GM12878 (cell line): ENCODE data around the gene CTXN1. TPM values are rescaled to one million over a fixed set of nuclear protein-coding genes. Genes with fewer than 3 reads are reported as not detected.

ENCODE experiments used
- ATAC-seq: fragments of 200-7000 bp; cut with Tn5 transposase; 3 replicates; pipeline ENCODE4 v1.9.1; 2020; ENCODE audit warnings: mild to moderate bottlenecking, moderate library complexity
- BruUV-seq: library from RNA; stranded (reverse); fragments of 400-500 nt; replicated peaks from 2 replicates; lab custom pipeline; 2021; lab: Mats Ljungman, UMichigan
- CTCF ChIA-PET: fragments of 300-600 bp; sonication (Branson Sonifier 250); formaldehyde crosslinking; extraction: SDS; loops from one replicate; lab custom pipeline; 2021; ENCODE audit warnings: inconsistent platforms; lab: Yijun Ruan, JAX
- POLR2A ChIA-PET: fragments of 350-600 bp; formaldehyde crosslinking; extraction: SDS; loops from one replicate; lab custom pipeline; 2021; ENCODE audit warnings: inconsistent platforms; lab: Charles Lee
- RAD21 ChIA-PET: fragments of 300-600 bp; sonication (Branson Sonifier 250); formaldehyde crosslinking; loops from one replicate; lab custom pipeline; 2023; ENCODE audit warnings: antibody characterized with exemption; ENCODE audit not compliant: unreplicated experiment; lab: Charles Lee
- SMC1A ChIA-PET: fragments of 300-600 bp; sonication (Branson Sonifier 250); formaldehyde crosslinking; loops from one replicate; lab custom pipeline; 2023; ENCODE audit not compliant: unreplicated experiment, uncharacterized antibody; lab: Charles Lee
- DNase-seq: peaks from one replicate; pipeline ENCODE4 v3.0.0-alpha.2; 2011; ENCODE audit warnings: low read depth, low spot score
- FAIRE-seq: peaks from 3 replicates; lab custom pipeline; 2011; peaks lifted over from hg19 to GRCh38; lab: Jason Lieb, UNC
- H2AFZ ChIP-seq: 2 replicates; pipeline ENCODE4 v1.6.0; 2011; ENCODE audit warnings: low read depth, low read length, control low read depth; ENCODE audit not compliant: control insufficient read depth
- H3K27ac ChIP-seq: 2 replicates; pipeline ENCODE4 v1.5.1; 2011; ENCODE audit warnings: control low read depth; ENCODE audit not compliant: control insufficient read depth, insufficient read depth
- H3K27me3 ChIP-seq, 2 experiments: replicated peaks in 1 of 2; 2 replicates each; pipeline versions ENCODE4 v1.6.0 to v1.6.1; 2011; ENCODE audit warnings: low read length in 1 of 2; ENCODE audit not compliant: control insufficient read depth in 2 of 2, insufficient read depth in 2 of 2
- H3K36me3 ChIP-seq, 2 experiments: 2 replicates each; pipeline ENCODE4 v1.5.1; 2011; ENCODE audit warnings: low read length in 1 of 2; ENCODE audit not compliant: control insufficient read depth in 2 of 2, insufficient read depth in 2 of 2
- H3K4me1 ChIP-seq: 2 replicates; pipeline ENCODE4 v1.6.1; 2011; ENCODE audit warnings: mild to moderate bottlenecking, low read length, moderate library complexity, mixed read lengths; ENCODE audit not compliant: control insufficient read depth, insufficient read depth
- H3K4me2 ChIP-seq: 2 replicates; pipeline ENCODE4 v1.6.0; 2011; ENCODE audit warnings: control low read depth; ENCODE audit not compliant: control insufficient read depth, insufficient read depth
- H3K4me3 ChIP-seq: fragments of 200-600 bp; sonication (generic); 2 replicates; pipeline ENCODE4 v1.5.1; 2016
- H3K79me2 ChIP-seq: 2 replicates; pipeline ENCODE4 v1.6.0; 2011; ENCODE audit warnings: low read length; ENCODE audit not compliant: control insufficient read depth, insufficient read depth
- H3K9ac ChIP-seq: 2 replicates; pipeline ENCODE4 v1.8.0; 2011; ENCODE audit warnings: low read length, control low read depth, mixed read lengths; ENCODE audit not compliant: control insufficient read depth, insufficient read depth
- H3K9me3 ChIP-seq: replicated peaks from 3 replicates; pipeline ENCODE4 v1.5.1; 2011; ENCODE audit warnings: mild to moderate bottlenecking, low read length; ENCODE audit not compliant: control insufficient read depth, insufficient read depth
- H4K20me1 ChIP-seq: 2 replicates; pipeline ENCODE4 v1.6.0; 2011; ENCODE audit not compliant: control insufficient read depth, insufficient read depth
- CBFB ChIP-seq: IDR thresholded peaks from 2 replicates; pipeline ENCODE4 v1.6.1; 2016; ENCODE audit warnings: antibody characterized with exemption, low read depth
- ESRRA ChIP-seq: IDR thresholded peaks from 2 replicates; pipeline ENCODE4 v1.6.1; 2012; ENCODE audit warnings: mild to moderate bottlenecking, low read length, improper control_type of control experiment
- GABPA ChIP-seq: IDR thresholded peaks from 2 replicates; pipeline ENCODE4 v1.6.1; 2014; ENCODE audit warnings: antibody characterized with exemption, low read depth, mild to moderate bottlenecking, inconsistent platforms
- HDAC6 ChIP-seq: fragments of 200-600 bp; sonication (generic); IDR thresholded peaks from one replicate; pipeline ENCODE4 v1.8.0; 2017; ENCODE audit warnings: antibody characterized with exemption; ENCODE audit not compliant: unreplicated experiment
- POU2F2 ChIP-seq: IDR thresholded peaks from 3 replicates; pipeline ENCODE4 v1.6.1; 2011; ENCODE audit warnings: low read depth, mild to moderate bottlenecking, low read length, borderline replicate concordance
- SMC3 ChIP-seq: IDR thresholded peaks from 2 replicates; pipeline ENCODE4 v1.6.1; 2011; ENCODE audit warnings: low read length, improper control_type of control experiment, borderline replicate concordance
- SUPT20H ChIP-seq: IDR thresholded peaks from 2 replicates; pipeline ENCODE4 v1.6.1; 2011; ENCODE audit warnings: low read depth, mild to moderate bottlenecking, low read length, moderate library complexity, borderline replicate concordance; ENCODE audit not compliant: control insufficient read depth
- TAF1 ChIP-seq: IDR thresholded peaks from 2 replicates; pipeline ENCODE4 v1.6.1; 2011; ENCODE audit warnings: mild to moderate bottlenecking, low read depth, low read length, borderline replicate concordance
- TCF7 ChIP-seq: IDR thresholded peaks from 2 replicates; pipeline ENCODE4 v1.6.1; 2014; ENCODE audit warnings: antibody characterized with exemption, borderline replicate concordance
- YY1 ChIP-seq: IDR thresholded peaks from 2 replicates; pipeline ENCODE4 v1.6.1; 2011; ENCODE audit warnings: low read depth, mild to moderate bottlenecking, low read length
- ZNF384 ChIP-seq: IDR thresholded peaks from 2 replicates; pipeline ENCODE4 v1.6.1; 2012; ENCODE audit warnings: low read depth, mild to moderate bottlenecking, low read length, improper control_type of control experiment, borderline replicate concordance
- ZSCAN29 ChIP-seq: fragments of 450-650 bp; IDR thresholded peaks from 2 replicates; pipeline ENCODE4 v1.6.1; 2017; ENCODE audit warnings: mild to moderate bottlenecking, moderate library complexity
- WGBS: methylation state at CpG from one replicate; pipeline ENCODE4 v1.1.6; 2016; ENCODE audit warnings: low lambda C conversion rate; ENCODE audit not compliant: insufficient replicate concordance, insufficient coverage; ENCODE audit errors: missing lambda C conversion rate; 5-methylcytosine and 5-hydroxymethylcytosine counted together
- in situ Hi-C: fragments of 300-500 bp; cut with MboI; formaldehyde crosslinking; loops from 9 replicates; pipeline ENCODE4 v1.14.3; 2018; ENCODE audit warnings: mixed read lengths
- intact Hi-C: fragments of 100-400 bp; cut with micrococcal nuclease; formaldehyde crosslinking; loops from one replicate; pipeline ENCODE4 v1.14.2; 2022; ENCODE audit not compliant: unreplicated experiment
- polyA plus RNA-seq, 11 experiments: library from polyadenylated mRNA; depleted of rRNA in 4 of 11; unstranded in 6 of 11; stranded (reverse) in 5 of 11; fragments of >200 nt; fragmentation: Nextera tagmentation in 4 of 11; fragmentation: Illumina TruSeq in 1 of 11; extraction: Ambion mirVana in 4 of 11; extraction: Trizol in 1 of 11; gene quantifications; 1 replicate in 1 of 11; 2 replicates in 10 of 11; pipeline versions ENCODE4 v1.2.1 to v1.2.3, GENCODE V29; 2011 to 2016; ENCODE audit warnings: inconsistent platforms in 2 of 11, missing spikeins in 2 of 11, low read depth in 1 of 11
- total RNA-seq, 4 experiments: library from RNA; depleted of rRNA in 3 of 4; stranded (reverse); fragments of >200 nt in 3 of 4; fragmentation: Illumina TruSeq in 1 of 4; extraction: Trizol in 1 of 4; gene quantifications; 2 replicates each; pipeline versions ENCODE4 v1.2.1 to v1.2.3, GENCODE V29; 2013 to 2021
- TF ChIP-seq, protein P1 (sequence below): fragments of 450-650 bp; IDR thresholded peaks from 2 replicates; pipeline ENCODE4 v1.6.1; 2017; ENCODE audit warnings: antibody characterized with exemption, mild to moderate bottlenecking, moderate library complexity

Gene CTXN1
- total and polyA plus RNA-seq, 10 of the 15 experiments (the other 5 are each of a cell fraction or from before 2014, with no cell fraction given) = 0.04 to 1.0 (median 0.38) TPM; not detected in 4

- peaks cover 11% of the 10 kb centered on the region for H3K4me1 ChIP-seq
- POLR2A ChIA-PET = no interaction called here
- BruUV-seq = no TSS peak
- DNase-seq (no peak), FAIRE-seq (no peak), ATAC-seq (no peak)
- in situ Hi-C loops (no loop called here), intact Hi-C loops (no loop called here)
- no peak overlapping the region for H3K4me3 ChIP-seq
- no peak overlapping the region for H3K9ac ChIP-seq
- SMC1A ChIA-PET = no interaction called here
- CTCF ChIA-PET = interaction anchor here (1.0 to 3.9 kb wide), 2 partner anchors 21 to 69 kb away, joined by 3 to 32 read pairs; partner anchors contain the start of gene TIMM44
- H3K27me3 ChIP-seq = peaks cover 0 to 12% of the 10 kb centered on the region in 2 experiments; a peak in 2 of 4 replicates
- no peaks in the 10 kb centered on the region for H4K20me1 ChIP-seq
- no peak overlapping the region for H3K27ac ChIP-seq
- WGBS = 54% methylated on average over 7 of the region's 8 CpGs
- H3K79me2 ChIP-seq = no peaks in the 10 kb centered on the region
- no peak overlapping the region for H2AFZ ChIP-seq
- RAD21 ChIA-PET = interaction anchor here (1.1 kb wide), 1 partner anchor 19 kb away, joined by 3 read pairs; the partner anchor contains the start of gene MAP2K7
- no peak for TF ChIP-seq SMC3
- TF ChIP-seq ZNF384 = no peak
- TF ChIP-seq GABPA = no peak
- no peak for TF ChIP-seq YY1
- no peak for TF ChIP-seq SUPT20H
- no peak for TF ChIP-seq POU2F2
- no peak for TF ChIP-seq TAF1
- TF ChIP-seq, protein P1, sequence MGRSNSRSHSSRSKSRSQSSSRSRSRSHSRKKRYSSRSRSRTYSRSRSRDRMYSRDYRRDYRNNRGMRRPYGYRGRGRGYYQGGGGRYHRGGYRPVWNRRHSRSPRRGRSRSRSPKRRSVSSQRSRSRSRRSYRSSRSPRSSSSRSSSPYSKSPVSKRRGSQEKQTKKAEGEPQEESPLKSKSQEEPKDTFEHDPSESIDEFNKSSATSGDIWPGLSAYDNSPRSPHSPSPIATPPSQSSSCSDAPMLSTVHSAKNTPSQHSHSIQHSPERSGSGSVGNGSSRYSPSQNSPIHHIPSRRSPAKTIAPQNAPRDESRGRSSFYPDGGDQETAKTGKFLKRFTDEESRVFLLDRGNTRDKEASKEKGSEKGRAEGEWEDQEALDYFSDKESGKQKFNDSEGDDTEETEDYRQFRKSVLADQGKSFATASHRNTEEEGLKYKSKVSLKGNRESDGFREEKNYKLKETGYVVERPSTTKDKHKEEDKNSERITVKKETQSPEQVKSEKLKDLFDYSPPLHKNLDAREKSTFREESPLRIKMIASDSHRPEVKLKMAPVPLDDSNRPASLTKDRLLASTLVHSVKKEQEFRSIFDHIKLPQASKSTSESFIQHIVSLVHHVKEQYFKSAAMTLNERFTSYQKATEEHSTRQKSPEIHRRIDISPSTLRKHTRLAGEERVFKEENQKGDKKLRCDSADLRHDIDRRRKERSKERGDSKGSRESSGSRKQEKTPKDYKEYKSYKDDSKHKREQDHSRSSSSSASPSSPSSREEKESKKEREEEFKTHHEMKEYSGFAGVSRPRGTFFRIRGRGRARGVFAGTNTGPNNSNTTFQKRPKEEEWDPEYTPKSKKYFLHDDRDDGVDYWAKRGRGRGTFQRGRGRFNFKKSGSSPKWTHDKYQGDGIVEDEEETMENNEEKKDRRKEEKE = no peak
- TF ChIP-seq TCF7 = no peak
- TF ChIP-seq HDAC6 = no peak
- TF ChIP-seq ZSCAN29 = no peak
- no peak for TF ChIP-seq CBFB
- TF ChIP-seq ESRRA = no peak
- no peaks in the 10 kb centered on the region; the same call in 2 of the 3 replicates for H3K9me3 ChIP-seq
- H3K4me2 ChIP-seq = no peak overlapping the region
- no peaks in the 10 kb centered on the region; a peak in 2 of 4 replicates for H3K36me3 ChIP-seq
These were observed 3.1 kb downstream of the CTXN1 start for GRCh38 chr19:7922836-7923195.
